ENCODE data around the gene THAP9. TPM values are rescaled to one million over a fixed set of nuclear protein-coding genes. Genes with fewer than 3 reads are reported as not detected.

THAP9 gene
- total RNA-seq, 1 donor from 2014 or later = 4.3 TPM

DNA sequence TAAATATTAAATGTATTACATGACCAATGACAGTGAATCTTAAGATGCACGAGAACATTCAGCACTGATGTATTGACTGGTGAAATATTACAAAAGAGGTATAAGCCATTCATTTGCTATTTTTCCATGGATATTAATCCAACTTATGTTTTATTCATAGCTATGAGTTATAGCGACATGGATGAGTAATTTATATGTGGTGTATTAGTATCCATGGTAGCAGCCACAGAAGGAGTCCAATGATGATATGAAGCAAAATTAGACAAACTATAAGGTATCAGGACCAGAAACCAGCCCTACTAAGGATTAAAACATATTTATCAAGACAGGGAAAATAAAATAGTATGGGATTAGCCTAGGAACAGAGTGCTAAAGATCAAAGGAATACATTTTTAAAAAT, 50.7 kb downstream of the THAP9 start:
- DNase-seq (ENCODE audit: low read depth, low spot score) = no peak

DNA sequence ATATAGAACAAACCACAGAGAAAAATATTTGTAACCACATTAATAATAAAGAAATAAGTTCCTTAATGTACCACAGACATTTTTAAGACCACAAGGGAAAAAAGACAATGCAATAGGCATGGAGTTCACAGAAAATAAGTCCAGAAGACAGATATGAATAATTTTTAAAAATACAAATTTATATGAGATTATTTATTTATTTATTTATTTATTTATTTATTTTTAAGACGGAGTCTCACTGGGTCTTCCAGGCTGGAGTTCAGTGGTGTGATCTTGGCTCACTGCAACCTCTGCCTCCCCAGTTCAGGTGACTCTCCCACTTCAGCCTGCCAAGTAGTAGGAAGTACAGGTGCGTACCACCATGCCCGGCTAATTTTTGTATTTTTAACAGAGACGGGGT, 53.7 kb downstream of the THAP9 start:
- DNase-seq (ENCODE audit: low read depth, low spot score) = no peak

GRCh38 chr4:82957045-82957444, 56.5 kb downstream of the THAP9 start:
- DNase-seq (ENCODE audit: low read depth, low spot score) = no peak

DNA sequence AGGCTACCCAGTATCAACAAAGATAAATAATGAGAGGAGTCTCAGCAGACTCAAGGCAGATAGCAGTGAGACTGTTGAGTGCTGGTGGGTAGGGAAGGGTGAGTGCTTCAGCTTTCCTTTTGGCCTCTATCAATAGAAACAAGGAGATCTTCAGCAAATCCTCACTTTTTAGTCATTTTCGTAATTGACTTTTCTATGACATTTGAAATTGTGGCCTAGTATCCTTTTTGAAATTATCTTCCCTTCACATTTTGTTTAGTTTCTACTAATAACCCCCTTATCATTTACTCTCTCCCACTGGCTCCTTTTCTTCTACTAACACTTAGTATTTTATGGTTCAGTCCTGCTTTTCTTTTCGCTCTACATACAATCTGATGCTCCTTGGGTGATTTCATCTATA, 65.2 kb downstream of the THAP9 start:
- no peak for DNase-seq (ENCODE audit: low read depth, low spot score)

DNA sequence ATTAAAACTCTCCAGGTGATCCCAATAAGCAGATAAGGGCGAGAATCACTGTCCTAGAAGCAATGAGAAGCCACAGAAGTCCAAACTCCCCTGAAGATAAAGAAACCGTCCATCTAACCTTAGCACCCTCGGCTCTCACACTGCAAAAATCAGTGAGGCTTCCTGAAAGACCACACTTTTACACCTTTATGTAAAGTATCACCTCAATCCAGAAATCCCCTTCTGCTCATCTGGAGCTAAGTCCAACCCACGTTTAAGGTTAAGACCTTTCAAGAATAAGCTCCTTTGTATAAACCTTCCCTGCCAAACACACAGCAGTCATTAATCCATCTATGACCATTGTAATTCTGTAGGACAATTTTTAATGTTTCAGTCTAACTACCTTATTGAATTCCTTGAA, 68.4 kb downstream of the THAP9 start:
- DNase-seq (ENCODE audit: low read depth, low spot score) = no peak

DNA sequence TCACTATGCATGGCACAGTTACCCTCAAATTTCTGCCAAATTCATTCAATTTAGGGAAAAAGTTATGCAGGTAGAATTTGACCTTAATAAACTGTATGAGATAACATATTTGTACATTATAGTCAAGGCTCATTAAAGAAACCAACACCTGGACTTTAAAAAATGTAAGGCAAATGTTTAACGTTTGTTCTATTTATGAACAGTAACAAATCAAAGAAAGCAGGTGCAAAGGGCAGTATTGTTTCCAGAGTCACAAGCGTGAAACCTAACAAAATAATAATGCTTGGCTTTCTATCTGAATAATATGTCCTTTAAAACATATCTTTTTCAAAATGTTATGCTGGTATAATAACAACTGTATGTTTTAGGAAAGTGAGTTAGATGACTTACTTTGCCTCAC, 68.9 kb downstream of the THAP9 start:
- DNase-seq (ENCODE audit: low read depth, low spot score) = no peak

Other genes with a start within 250 kb of the THAP9 start
- 50.4 and 62.5 TPM in 2 replicates for gene SCD5, start 101.9 kb upstream of the THAP9 start, total RNA-seq
- 266 and 311 TPM in 2 replicates for gene SEC31A, start 9.6 kb upstream of the THAP9 start, total RNA-seq
- gene LIN54, start 110.1 kb downstream of the THAP9 start, total RNA-seq = 12.1 and 20.0 TPM in 2 replicates
- 93.9 and 135 TPM in 2 replicates for gene COPS4, start 134.4 kb downstream of the THAP9 start, total RNA-seq
- 0.33 and 0.60 TPM in 2 replicates for gene PLAC8, start 214.0 kb downstream of the THAP9 start, total RNA-seq

Data from pulmonary artery endothelial cell (primary cell).